Activated CD4-positive, alpha-beta T cell treated with anti-CD3 and anti-CD28 coated beads, Interleukin-2, amount 50 U/mL, for 24 hours (primary cell): ENCODE data around the gene ARHGEF7.
"Not testable (repeated sequence)": the region's sequence is repeated elsewhere in the genome, so short reads cannot be mapped to it uniquely, and the experiment has no call there.

Experiments used
- DNase-seq, 2 donors: peaks; one replicate each; pipeline ENCODE4 v3.0.0-alpha.2; 2020; ENCODE audit warnings: low read depth in 1 of 2, low spot score in 1 of 2

ARHGEF7 gene

GRCh38 chr13:111115061-111115964 is at the start of gene ARHGEF7:
ARHGEF7 (plus strand) TSS chr13:111115310; CDS start chr13:111115527, 217 bp downstream.
- no peak for DNase-seq

- DNase-seq: no peak
Measured at GRCh38 chr13:111065698-111066097, 49.4 kb upstream of the ARHGEF7 start.

GRCh38 chr13:111066544-111066943 is 48.6 kb upstream of the ARHGEF7 start:
- no peak for DNase-seq

GRCh38 chr13:111068009-111068350 is 47.1 kb upstream of the ARHGEF7 start:
- no peak for DNase-seq

- not testable (repeated sequence) for DNase-seq
Measured at GRCh38 chr13:111071120-111071519, 44.0 kb upstream of the ARHGEF7 start.

- not testable (repeated sequence) for DNase-seq
Measured at GRCh38 chr13:111071526-111071925, 43.6 kb upstream of the ARHGEF7 start.

GRCh38 chr13:111074826-111075225 is 40.3 kb upstream of the ARHGEF7 start:
- DNase-seq: no peak

- DNase-seq: no peak
Measured at GRCh38 chr13:111076155-111077013, 38.7 kb upstream of the ARHGEF7 start.

GRCh38 chr13:111079375-111079774 is 35.7 kb upstream of the ARHGEF7 start:
- DNase-seq: no peak

- DNase-seq: no peak
Measured at GRCh38 chr13:111080642-111081041, 34.5 kb upstream of the ARHGEF7 start.

- no peak for DNase-seq
Measured at GRCh38 chr13:111082240-111082639, 32.9 kb upstream of the ARHGEF7 start.

- DNase-seq: not testable (repeated sequence)
Measured at GRCh38 chr13:111082769-111083168, 32.3 kb upstream of the ARHGEF7 start.

- DNase-seq: not testable (repeated sequence)
Measured at GRCh38 chr13:111083693-111084092, 31.4 kb upstream of the ARHGEF7 start.

- DNase-seq: no peak
Measured at GRCh38 chr13:111090169-111090568, 24.9 kb upstream of the ARHGEF7 start.

- DNase-seq: no peak
Measured at GRCh38 chr13:111092685-111093084, 22.4 kb upstream of the ARHGEF7 start.

- DNase-seq: no peak
Measured at GRCh38 chr13:111093136-111093535, 22.0 kb upstream of the ARHGEF7 start.

GRCh38 chr13:111093634-111094033 is 21.5 kb upstream of the ARHGEF7 start:
- no peak for DNase-seq

- no peak for DNase-seq
Measured at GRCh38 chr13:111095031-111095840, 19.9 kb upstream of the ARHGEF7 start.

GRCh38 chr13:111095911-111096501 is 19.1 kb upstream of the ARHGEF7 start:
- DNase-seq: no peak

GRCh38 chr13:111099290-111099689 is 15.8 kb upstream of the ARHGEF7 start:
- DNase-seq: no peak

GRCh38 chr13:111110054-111110453 is 5.1 kb upstream of the ARHGEF7 start:
- DNase-seq: no peak
